ENCODE data around the gene CNTNAP4. TPM values are rescaled to one million over a fixed set of nuclear protein-coding genes. Genes with fewer than 3 reads are reported as not detected.

CNTNAP4 gene
- total and polyA plus RNA-seq, 2 of the 8 experiments (the other 6 are each of a cell fraction or from before 2014, with no cell fraction given), result not detected

DNA sequence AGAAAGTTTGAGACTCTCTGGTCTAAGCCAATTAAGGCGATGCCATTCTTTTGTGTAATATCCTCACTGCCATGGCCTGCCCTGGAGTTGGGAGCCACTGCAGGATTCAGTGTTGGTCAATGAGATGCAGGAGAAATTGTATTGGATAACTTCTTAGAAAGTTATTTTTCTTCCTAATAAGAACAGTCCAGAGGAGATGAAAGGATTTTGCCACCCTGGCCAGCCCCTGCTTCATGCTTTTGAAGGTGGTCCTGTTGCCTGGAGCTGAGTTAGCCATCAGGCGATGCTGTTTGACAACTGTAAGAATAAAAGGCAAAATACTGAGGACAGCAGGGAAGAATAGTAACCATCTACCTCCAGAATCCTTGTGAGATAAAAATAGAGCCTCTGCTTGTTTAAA, 35.4 kb upstream of the CNTNAP4 start:
- WGBS, 2 experiments (ENCODE audit: extremely low coverage in 1 of 2, insufficient coverage in 1 of 2, insufficient read length in 1 of 2, insufficient replicate concordance in 2 of 2, low coverage in 1 of 2, low lambda C conversion rate in 2 of 2, missing lambda C conversion rate in 1 of 2), result 96% methylated on average over 2 of the region's 2 CpGs; no CpG with 5 or more reads in 1 of the 2 experiments
- Histone ChIP-seq H2BK20ac (ENCODE audit: low read length) (no peak overlapping the region), H3K9me3 (ENCODE audit: insufficient read depth in 2 of 2, low read depth in 1 of 2, low read length in 1 of 2) (no peaks in the 10 kb centered on the region), H3K9ac (replicated peaks in 1 of 4; ENCODE audit: extremely low read depth in 1 of 4, low read depth in 3 of 4, low read length in 3 of 4) (no peak overlapping the region), H3K4me3 (ENCODE audit: extremely low read depth in 1 of 4, insufficient read depth in 2 of 4, low read depth in 3 of 4, low read length in 4 of 4) (no peak overlapping the region), H2AK5ac (ENCODE audit: low read depth, low read length) (no peak overlapping the region), H2BK12ac (ENCODE audit: low read depth, low read length) (no peak overlapping the region), H2BK120ac (replicated peaks; ENCODE audit: low read depth, low read length) (no peak overlapping the region), H2BK5ac (ENCODE audit: low read depth, low read length) (no peak overlapping the region), H4K5ac (ENCODE audit: insufficient read length, low read depth, low read length) (no peak overlapping the region), H3K27me3 (replicated peaks in 1 of 4; ENCODE audit: control insufficient read depth in 3 of 4, extremely low read depth in 1 of 4, insufficient read depth in 3 of 4, low read length in 3 of 4) (no peaks in the 10 kb centered on the region), H3K79me2 (ENCODE audit: control insufficient read depth in 1 of 2, insufficient read depth in 2 of 2, low read length in 2 of 2) (no peaks in the 10 kb centered on the region), H4K8ac (ENCODE audit: extremely low read depth, insufficient read depth, low read length) (no peak overlapping the region), H3K4me1 (replicated peaks in 1 of 4; ENCODE audit: control insufficient read depth in 3 of 4, insufficient read depth in 4 of 4, low read length in 3 of 4) (no peaks in the 10 kb centered on the region), H3K56ac (replicated peaks; ENCODE audit: insufficient read length, low read depth, low read length) (no peak overlapping the region), H3K27ac (ENCODE audit: low read depth, low read length) (no peak overlapping the region), H3K36me3 (ENCODE audit: control insufficient read depth in 2 of 4, insufficient read depth in 4 of 4, low read length in 3 of 4) (no peaks in the 10 kb centered on the region), H3K23ac (ENCODE audit: insufficient read length) (no peak overlapping the region), H4K20me1 (replicated peaks in 1 of 2; ENCODE audit: control insufficient read depth in 1 of 2, insufficient read depth in 2 of 2, low read length in 2 of 2) (no peaks in the 10 kb centered on the region), H2AFZ (ENCODE audit: low read length) (no peak overlapping the region), H4K91ac (replicated peaks; ENCODE audit: insufficient read length, low read length) (no peak overlapping the region), H3K18ac (ENCODE audit: extremely low read depth, low read length) (no peak overlapping the region), H3K4ac (replicated peaks; ENCODE audit: insufficient read length, low read depth, low read length) (no peak overlapping the region), H3K23me2 (ENCODE audit: low read depth, low read length) (no peaks in the 10 kb centered on the region), H3K14ac (ENCODE audit: insufficient read length) (no peak overlapping the region), H2BK15ac (ENCODE audit: low read length) (no peak overlapping the region), H3K4me2 (ENCODE audit: insufficient read depth in 1 of 2, low read depth in 2 of 2, low read length in 2 of 2) (no peak overlapping the region), H3K79me1 (ENCODE audit: low read depth, low read length) (no peaks in the 10 kb centered on the region)
- CTCF ChIA-PET (ENCODE audit: partially characterized antibody), result interaction anchor here (0.7 kb wide), 1 partner anchor 37 kb away, joined by 3 read pairs; no protein-coding TSS in a partner anchor
- TF ChIP-seq RAD21 (IDR thresholded peaks at IDR 0.05 in 1 of 2, conservative IDR thresholded peaks at IDR 0.05 in 1 of 2; ENCODE audit: low read depth in 2 of 2, low read length in 2 of 2) (peak in 1 of 2 experiments; percentile 14; a peak in 1 of 4 replicates), RNF2 (IDR thresholded peaks at IDR 0.05; ENCODE audit: borderline replicate concordance, low read depth, low read length, missing control alignments, poor library complexity, severe bottlenecking) (no peak)
- DNase-seq (ENCODE audit: low read depth in 1 of 2, low spot score in 2 of 2) (no peak), FAIRE-seq (no peak)
- POLR2A ChIA-PET (ENCODE audit: partially characterized antibody), result no interaction called here
